Activated T-cell treated with anti-CD3 and anti-CD28 coated beads, Interleukin-2, amount 50 U/mL, for 72 hours (primary cell): ENCODE data around the gene KRT31. TPM values are rescaled to one million over a fixed set of nuclear protein-coding genes. Genes with fewer than 3 reads are reported as not detected.
"Not testable (repeated sequence)": the region's sequence is repeated elsewhere in the genome, so short reads cannot be mapped to it uniquely, and the experiment has no call there.

ENCODE experiments used
- ATAC-seq, 2 donors: fragments of 150-1000 bp; cut with Tn5 transposase; replicated peaks in 1 of 2; 2 replicates each; pipeline ENCODE4 v1.10.0; 2021; ENCODE audit warnings: moderate library complexity in 2 of 2, mild to moderate bottlenecking in 1 of 2
- DNase-seq, 2 donors: peaks; one replicate each; pipeline ENCODE4 v3.0.0; 2021 to 2022; ENCODE audit warnings: mixed read lengths in 1 of 2
- H3K27ac Mint-ChIP-seq: one replicate; pipeline ENCODE4 v1.8.0; 2022; ENCODE audit warnings: mild to moderate bottlenecking, moderate library complexity, mixed read lengths
- H3K27me3 Mint-ChIP-seq: one replicate; pipeline ENCODE4 v1.8.0; 2022; ENCODE audit warnings: low read depth, mixed read lengths
- H3K36me3 Mint-ChIP-seq, 2 donors: one replicate each; pipeline ENCODE4 v1.8.0; 2022; ENCODE audit warnings: mixed read lengths in 2 of 2, mild to moderate bottlenecking in 1 of 2; ENCODE audit not compliant: insufficient read depth in 2 of 2
- H3K4me1 Mint-ChIP-seq: one replicate; pipeline ENCODE4 v1.8.0; 2022; ENCODE audit warnings: low read depth, mixed read lengths
- H3K4me3 Mint-ChIP-seq, 2 donors: one replicate each; pipeline ENCODE4 v1.8.0; 2022; ENCODE audit warnings: mild to moderate bottlenecking in 2 of 2, mixed read lengths in 2 of 2, moderate library complexity in 2 of 2
- H3K9me3 Mint-ChIP-seq, 2 donors: one replicate each; pipeline ENCODE4 v1.8.0; 2022; ENCODE audit warnings: mixed read lengths in 2 of 2
- total RNA-seq, 2 donors: library from RNA; stranded (reverse); gene quantifications; one replicate each; pipeline ENCODE4 v1.2.3, GENCODE V29; 2022

KRT31 gene
- total RNA-seq, 2 donors from 2014 or later: not detected

GRCh38 chr17:41428591-41429291, 31.3 kb upstream of the KRT31 start:
- no peaks in the 10 kb centered on the region for H3K36me3 Mint-ChIP-seq
- H3K4me3 Mint-ChIP-seq: no peak overlapping the region
- no peaks in the 10 kb centered on the region for H3K4me1 Mint-ChIP-seq
- H3K27ac Mint-ChIP-seq: no peak overlapping the region
- DNase-seq (no peak), ATAC-seq (no peak)
- no peaks in the 10 kb centered on the region for H3K27me3 Mint-ChIP-seq
- H3K9me3 Mint-ChIP-seq: no peaks in the 10 kb centered on the region

- H3K9me3 Mint-ChIP-seq: no peaks in the 10 kb centered on the region
- ATAC-seq (no peak), DNase-seq (no peak)
- no peak within 1 kb of the TSS for H3K4me3 Mint-ChIP-seq
- H3K4me1 Mint-ChIP-seq: no peaks in the 10 kb centered on the region
- no peak within 1 kb of the TSS for H3K27ac Mint-ChIP-seq
- no peaks in the 10 kb centered on the region for H3K27me3 Mint-ChIP-seq
- no peaks in the 10 kb centered on the region for H3K36me3 Mint-ChIP-seq
Observed at GRCh38 chr17:41424111-41424635, 26.8 kb upstream of the KRT31 start, which contains the start of gene KRT37. Gene KRT37 (minus strand): TSS chr17:41424585. CDS start chr17:41424523, 62 bp downstream.

- not testable (repeated sequence) for DNase-seq, H3K36me3 Mint-ChIP-seq, H3K27me3 Mint-ChIP-seq, ATAC-seq, H3K4me3 Mint-ChIP-seq, H3K4me1 Mint-ChIP-seq, H3K9me3 Mint-ChIP-seq, H3K27ac Mint-ChIP-seq
Observed at GRCh38 chr17:41422586-41422985, 25.2 kb upstream of the KRT31 start.

GRCh38 chr17:41421617-41422016, 24.2 kb upstream of the KRT31 start:
- Mint-ChIP-seq H3K27me3 (no peaks in the 10 kb centered on the region), H3K4me1 (no peaks in the 10 kb centered on the region), H3K9me3 (no peaks in the 10 kb centered on the region), H3K4me3 (no peak overlapping the region), H3K36me3 (no peaks in the 10 kb centered on the region), H3K27ac (no peak overlapping the region)
- DNase-seq (no peak), ATAC-seq (no peak)

GRCh38 chr17:41421116-41421515, 23.7 kb upstream of the KRT31 start:
- ATAC-seq (no peak), DNase-seq (no peak)
- no peaks in the 10 kb centered on the region for H3K27me3 Mint-ChIP-seq
- no peaks in the 10 kb centered on the region for H3K9me3 Mint-ChIP-seq
- no peak overlapping the region for H3K27ac Mint-ChIP-seq
- no peaks in the 10 kb centered on the region for H3K36me3 Mint-ChIP-seq
- H3K4me3 Mint-ChIP-seq: no peak overlapping the region
- H3K4me1 Mint-ChIP-seq: no peaks in the 10 kb centered on the region

GRCh38 chr17:41420134-41420533, 22.7 kb upstream of the KRT31 start:
- no peaks in the 10 kb centered on the region for H3K4me1 Mint-ChIP-seq
- H3K9me3 Mint-ChIP-seq: no peaks in the 10 kb centered on the region
- H3K27ac Mint-ChIP-seq: no peak overlapping the region
- H3K36me3 Mint-ChIP-seq: no peaks in the 10 kb centered on the region
- DNase-seq: no peak
- no peak for ATAC-seq
- no peak overlapping the region for H3K4me3 Mint-ChIP-seq
- H3K27me3 Mint-ChIP-seq: no peaks in the 10 kb centered on the region

GRCh38 chr17:41419716-41420115, 22.3 kb upstream of the KRT31 start:
- no peak overlapping the region for H3K4me3 Mint-ChIP-seq
- DNase-seq (no peak), ATAC-seq (no peak)
- H3K4me1 Mint-ChIP-seq: no peaks in the 10 kb centered on the region
- no peaks in the 10 kb centered on the region for H3K9me3 Mint-ChIP-seq
- no peak overlapping the region for H3K27ac Mint-ChIP-seq
- no peaks in the 10 kb centered on the region for H3K27me3 Mint-ChIP-seq
- H3K36me3 Mint-ChIP-seq: no peaks in the 10 kb centered on the region

- Mint-ChIP-seq H3K27ac (no peak overlapping the region), H3K9me3 (no peaks in the 10 kb centered on the region), H3K36me3 (no peaks in the 10 kb centered on the region), H3K27me3 (no peaks in the 10 kb centered on the region), H3K4me1 (no peaks in the 10 kb centered on the region), H3K4me3 (no peak overlapping the region)
- ATAC-seq (no peak), DNase-seq (no peak)
Observed at GRCh38 chr17:41418116-41418860, 20.9 kb upstream of the KRT31 start.

- no peak overlapping the region for H3K27ac Mint-ChIP-seq
- ATAC-seq: peak in 1 of 2 donors; percentile 43
- no peaks in the 10 kb centered on the region for H3K27me3 Mint-ChIP-seq
- no peaks in the 10 kb centered on the region for H3K9me3 Mint-ChIP-seq
- DNase-seq: no peak
- no peaks in the 10 kb centered on the region for H3K4me1 Mint-ChIP-seq
- H3K4me3 Mint-ChIP-seq: no peak overlapping the region
- no peaks in the 10 kb centered on the region for H3K36me3 Mint-ChIP-seq
Observed at GRCh38 chr17:41417576-41418015, 20.2 kb upstream of the KRT31 start.

GRCh38 chr17:41417127-41417526, 19.7 kb upstream of the KRT31 start:
- no peak for DNase-seq

GRCh38 chr17:41416479-41416878, 19.1 kb upstream of the KRT31 start:
- no peaks in the 10 kb centered on the region for H3K36me3 Mint-ChIP-seq
- no peak for ATAC-seq
- no peak for DNase-seq
- no peaks in the 10 kb centered on the region for H3K4me1 Mint-ChIP-seq
- no peak overlapping the region for H3K4me3 Mint-ChIP-seq
- no peaks in the 10 kb centered on the region for H3K27me3 Mint-ChIP-seq
- H3K9me3 Mint-ChIP-seq: no peaks in the 10 kb centered on the region
- no peak overlapping the region for H3K27ac Mint-ChIP-seq

More at GRCh38 chr17:41417127-41417526, 19.7 kb upstream of the KRT31 start:
- H3K4me1 Mint-ChIP-seq: no peaks in the 10 kb centered on the region
- no peaks in the 10 kb centered on the region for H3K9me3 Mint-ChIP-seq
- H3K27me3 Mint-ChIP-seq: no peaks in the 10 kb centered on the region
- H3K4me3 Mint-ChIP-seq: no peak overlapping the region
- no peak overlapping the region for H3K27ac Mint-ChIP-seq
- no peaks in the 10 kb centered on the region for H3K36me3 Mint-ChIP-seq
- ATAC-seq: no peak

GRCh38 chr17:41415833-41416335, 18.5 kb upstream of the KRT31 start:
- Mint-ChIP-seq H3K4me3 (no peak overlapping the region), H3K27ac (no peak overlapping the region), H3K9me3 (no peaks in the 10 kb centered on the region), H3K36me3 (no peaks in the 10 kb centered on the region), H3K27me3 (no peaks in the 10 kb centered on the region), H3K4me1 (no peaks in the 10 kb centered on the region)
- ATAC-seq: no peak
- no peak for DNase-seq

- DNase-seq: no peak
- H3K27me3 Mint-ChIP-seq: no peaks in the 10 kb centered on the region
- H3K36me3 Mint-ChIP-seq: no peaks in the 10 kb centered on the region
- no peaks in the 10 kb centered on the region for H3K9me3 Mint-ChIP-seq
- H3K4me3 Mint-ChIP-seq: no peak overlapping the region
- H3K27ac Mint-ChIP-seq: no peak overlapping the region
- ATAC-seq: no peak
- H3K4me1 Mint-ChIP-seq: no peaks in the 10 kb centered on the region
Observed at GRCh38 chr17:41415411-41415810, 18.0 kb upstream of the KRT31 start.
